ENCODE results near the gene SELENOO.
"Not testable (repeated sequence)": the region's sequence is repeated elsewhere in the genome, so short reads cannot be mapped to it uniquely, and the experiment has no call there.

The SELENOO gene

DNA sequence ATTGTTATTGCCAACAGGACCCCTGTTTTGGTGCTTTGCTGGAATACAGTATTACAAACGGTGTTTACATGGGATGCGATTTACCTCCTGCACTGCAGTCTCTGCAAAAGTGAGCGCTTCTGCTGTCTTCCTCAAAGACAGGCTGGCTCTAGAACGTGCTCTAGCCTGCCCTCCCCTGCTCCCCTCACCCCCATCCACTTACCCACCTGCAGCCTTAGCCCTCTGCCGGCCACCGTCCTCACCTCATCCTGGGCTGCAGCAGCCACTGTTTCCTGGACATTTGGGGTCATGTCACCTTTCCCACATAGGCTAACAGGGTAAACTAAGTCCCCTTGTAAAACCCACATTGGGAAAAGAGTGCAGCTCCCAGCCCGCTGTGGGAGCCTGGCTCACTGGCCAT, 39.9 kb upstream of the SELENOO start:
- no peak for TF ChIP-seq MYC (IDR thresholded peaks at IDR 0.05; ENCODE audit: low read depth, low read length)
- TF ChIP-seq, protein P1, sequence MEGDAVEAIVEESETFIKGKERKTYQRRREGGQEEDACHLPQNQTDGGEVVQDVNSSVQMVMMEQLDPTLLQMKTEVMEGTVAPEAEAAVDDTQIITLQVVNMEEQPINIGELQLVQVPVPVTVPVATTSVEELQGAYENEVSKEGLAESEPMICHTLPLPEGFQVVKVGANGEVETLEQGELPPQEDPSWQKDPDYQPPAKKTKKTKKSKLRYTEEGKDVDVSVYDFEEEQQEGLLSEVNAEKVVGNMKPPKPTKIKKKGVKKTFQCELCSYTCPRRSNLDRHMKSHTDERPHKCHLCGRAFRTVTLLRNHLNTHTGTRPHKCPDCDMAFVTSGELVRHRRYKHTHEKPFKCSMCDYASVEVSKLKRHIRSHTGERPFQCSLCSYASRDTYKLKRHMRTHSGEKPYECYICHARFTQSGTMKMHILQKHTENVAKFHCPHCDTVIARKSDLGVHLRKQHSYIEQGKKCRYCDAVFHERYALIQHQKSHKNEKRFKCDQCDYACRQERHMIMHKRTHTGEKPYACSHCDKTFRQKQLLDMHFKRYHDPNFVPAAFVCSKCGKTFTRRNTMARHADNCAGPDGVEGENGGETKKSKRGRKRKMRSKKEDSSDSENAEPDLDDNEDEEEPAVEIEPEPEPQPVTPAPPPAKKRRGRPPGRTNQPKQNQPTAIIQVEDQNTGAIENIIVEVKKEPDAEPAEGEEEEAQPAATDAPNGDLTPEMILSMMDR (IDR thresholded peaks at IDR 0.05; ENCODE audit: low read depth, low read length) = no peak
- no peak for TF ChIP-seq POLR2A (IDR thresholded peaks at IDR 0.05; ENCODE audit: extremely low read depth, insufficient read length)
- no peak for DNase-seq (ENCODE audit: low read depth)
- no peak overlapping the region for H3K4me3 ChIP-seq (ENCODE audit: low read depth, low read length)

DNA sequence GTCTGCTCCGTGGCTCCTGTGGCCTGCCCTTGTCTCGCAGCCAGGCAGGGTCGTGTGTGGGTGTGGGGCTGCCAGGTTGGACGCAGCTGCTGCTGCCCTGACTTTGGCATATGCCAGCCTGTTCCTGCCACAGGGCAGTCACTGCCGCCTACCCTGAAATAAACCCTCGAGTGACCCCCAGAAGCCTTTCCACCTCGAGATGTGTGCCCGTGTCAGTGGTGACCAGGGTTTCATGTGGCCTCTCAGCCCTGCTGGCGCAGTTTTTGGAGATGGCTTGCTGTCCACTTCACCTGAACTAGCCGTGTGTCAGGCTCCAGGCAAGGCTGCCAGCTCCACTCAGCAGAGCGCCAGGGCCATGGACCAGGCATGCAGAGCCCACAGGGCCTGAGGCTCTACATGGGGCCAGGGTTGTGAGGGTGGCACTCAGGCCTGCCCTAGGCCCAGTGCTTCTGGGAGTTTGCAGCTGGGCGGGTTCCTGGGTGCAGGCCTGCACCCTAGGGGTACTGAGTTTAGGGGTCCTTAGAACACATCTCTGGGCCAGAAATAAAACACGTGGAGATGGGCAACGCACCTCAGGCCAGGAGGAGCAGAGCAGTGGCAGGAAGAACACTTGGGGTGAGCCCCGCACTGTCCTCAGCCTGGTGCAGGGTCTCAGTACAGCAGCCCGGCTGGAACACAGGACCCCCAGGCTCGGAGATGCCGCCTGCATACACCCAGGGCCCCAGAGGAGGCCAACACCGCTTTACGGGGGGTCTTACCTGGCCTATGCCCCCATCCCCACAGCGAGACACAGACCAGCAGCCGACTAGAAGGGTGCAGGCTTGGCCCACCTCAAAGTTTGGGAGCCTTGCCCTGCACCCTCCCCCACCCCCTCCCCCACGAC, 39.1 kb upstream of the SELENOO start:
- no peak for DNase-seq (ENCODE audit: low read depth)
- no peak overlapping the region for H3K4me3 ChIP-seq (ENCODE audit: low read depth, low read length)
- TF ChIP-seq, protein P2, sequence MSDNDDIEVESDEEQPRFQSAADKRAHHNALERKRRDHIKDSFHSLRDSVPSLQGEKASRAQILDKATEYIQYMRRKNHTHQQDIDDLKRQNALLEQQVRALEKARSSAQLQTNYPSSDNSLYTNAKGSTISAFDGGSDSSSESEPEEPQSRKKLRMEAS (IDR thresholded peaks at IDR 0.05; ENCODE audit: low read depth, low read length) = no peak
- no peak for TF ChIP-seq MYC (IDR thresholded peaks at IDR 0.05; ENCODE audit: low read depth, low read length)
- TF ChIP-seq, protein P1 (IDR thresholded peaks at IDR 0.05; ENCODE audit: low read depth, low read length) = no peak
- TF ChIP-seq POLR2A (IDR thresholded peaks at IDR 0.05; ENCODE audit: extremely low read depth, insufficient read length) = no peak

DNA sequence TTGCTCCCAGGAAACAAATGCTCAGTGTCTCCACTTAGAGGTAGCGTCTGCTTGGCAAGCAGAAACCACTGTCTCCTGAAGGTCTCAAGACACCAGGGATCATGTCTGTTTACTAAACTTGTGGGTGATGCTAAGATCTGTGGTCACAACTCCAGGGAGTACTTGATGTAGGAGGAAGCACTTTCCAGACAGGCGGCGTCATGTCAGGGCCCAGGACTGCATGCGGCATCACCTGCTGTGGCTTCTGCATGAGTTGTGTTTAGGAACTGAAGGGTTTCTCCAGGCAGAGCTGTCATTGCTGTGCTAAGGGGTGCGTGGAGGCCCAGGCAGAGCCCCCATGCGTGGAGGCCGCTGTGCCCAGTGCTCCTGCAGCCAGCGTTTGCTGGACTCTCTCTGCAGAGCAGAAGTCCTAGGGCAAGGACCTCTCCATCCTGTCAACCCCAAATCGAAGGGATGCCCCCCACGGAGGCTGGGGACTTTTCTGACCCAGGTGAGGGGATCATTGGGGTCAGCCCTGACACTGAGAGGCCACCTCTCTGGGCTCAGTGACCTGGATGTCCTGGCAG, 38.3 kb upstream of the SELENOO start:
- TF ChIP-seq, protein P2 (IDR thresholded peaks at IDR 0.05; ENCODE audit: low read depth, low read length) = no peak
- TF ChIP-seq MYC (IDR thresholded peaks at IDR 0.05; ENCODE audit: low read depth, low read length) (no peak), POLR2A (IDR thresholded peaks at IDR 0.05; ENCODE audit: extremely low read depth, insufficient read length) (no peak)
- TF ChIP-seq, protein P1 (IDR thresholded peaks at IDR 0.05; ENCODE audit: low read depth, low read length) = no peak
- peak; percentile 31 for DNase-seq (ENCODE audit: low read depth)
- H3K4me3 ChIP-seq (ENCODE audit: low read depth, low read length) = no peak overlapping the region

DNA sequence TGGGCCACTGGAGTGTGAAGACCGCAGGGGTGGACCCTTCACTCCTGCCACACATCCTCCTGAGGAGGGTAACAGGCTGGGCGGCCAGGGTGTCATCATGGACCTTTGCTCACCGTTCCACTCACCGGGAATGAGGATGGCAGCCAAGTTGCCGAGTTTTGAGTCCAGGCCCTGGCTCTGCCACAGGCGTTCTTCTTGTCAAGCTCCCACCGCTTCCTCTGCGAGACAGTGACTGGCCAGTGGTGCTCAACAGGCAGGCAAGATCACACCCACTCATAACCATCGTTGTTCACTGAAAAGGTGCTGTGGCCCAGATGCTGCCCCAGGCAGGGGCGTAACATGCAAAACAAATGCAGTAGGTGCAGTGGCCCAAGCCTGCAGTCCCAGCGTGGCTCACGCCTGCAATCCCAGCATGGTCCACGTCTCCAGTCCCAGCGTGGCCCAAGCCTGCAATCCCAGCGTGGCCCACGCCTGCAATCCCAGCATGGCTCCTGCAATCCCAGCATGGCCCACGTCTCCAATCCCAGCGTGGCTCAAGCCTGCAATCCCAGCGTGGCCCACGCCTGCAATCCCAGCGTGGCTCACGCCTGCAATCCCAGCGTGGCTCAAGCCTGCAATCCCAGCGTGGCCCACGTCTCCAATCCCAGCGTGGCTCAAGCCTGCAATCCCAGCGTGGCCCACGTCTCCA, 35.2 kb upstream of the SELENOO start:
- no peak for DNase-seq (ENCODE audit: low read depth)
- TF ChIP-seq MYC (IDR thresholded peaks at IDR 0.05; ENCODE audit: low read depth, low read length) = no peak
- TF ChIP-seq, protein P2 (IDR thresholded peaks at IDR 0.05; ENCODE audit: low read depth, low read length) = no peak
- no peak overlapping the region for H3K4me3 ChIP-seq (ENCODE audit: low read depth, low read length)

DNA sequence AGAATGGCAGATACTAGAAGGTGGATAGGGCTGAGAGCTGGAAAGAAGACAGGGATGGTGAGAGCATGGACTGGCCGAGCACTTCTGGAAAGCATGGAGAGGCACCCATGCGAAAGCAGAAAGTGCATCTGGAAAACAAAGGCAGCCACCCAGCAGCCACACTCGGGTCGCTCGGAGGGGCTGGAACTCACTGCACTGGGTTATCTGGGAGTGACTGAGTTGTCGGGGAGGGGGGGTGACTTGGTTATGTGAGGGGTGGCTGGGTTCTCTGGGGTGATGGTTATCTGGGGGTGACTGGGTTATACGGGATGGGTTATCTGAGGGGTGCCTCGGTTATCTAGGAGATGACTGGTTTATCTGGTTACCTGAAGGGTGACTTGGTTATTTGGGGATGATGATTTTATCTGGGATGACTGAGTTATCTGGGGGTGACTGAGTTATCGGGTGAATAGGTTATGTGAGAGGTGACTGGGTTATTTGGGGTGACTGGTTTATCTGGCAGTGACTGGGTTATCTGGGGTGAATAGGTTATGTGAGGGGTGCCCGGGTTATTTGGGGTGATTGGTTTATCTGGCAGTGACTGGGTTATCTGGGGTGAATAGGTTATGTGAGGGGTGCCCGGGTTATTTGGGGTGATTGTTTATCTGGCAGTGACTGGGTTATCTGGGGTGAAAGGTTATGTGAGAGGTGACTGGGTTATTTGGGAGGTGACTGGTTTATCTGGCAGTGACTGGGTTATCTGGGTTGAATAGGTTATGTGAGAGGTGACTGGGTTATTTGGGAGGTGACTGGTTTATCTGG, 32.9 kb upstream of the SELENOO start:
- DNase-seq (ENCODE audit: low read depth) = no peak
- TF ChIP-seq, protein P1 (IDR thresholded peaks at IDR 0.05; ENCODE audit: low read depth, low read length) = no peak
- TF ChIP-seq POLR2A (IDR thresholded peaks at IDR 0.05; ENCODE audit: extremely low read depth, insufficient read length) (no peak), MYC (IDR thresholded peaks at IDR 0.05; ENCODE audit: low read depth, low read length) (no peak)
- TF ChIP-seq, protein P2 (IDR thresholded peaks at IDR 0.05; ENCODE audit: low read depth, low read length) = no peak
- H3K4me3 ChIP-seq (ENCODE audit: low read depth, low read length) = no peak overlapping the region

DNA sequence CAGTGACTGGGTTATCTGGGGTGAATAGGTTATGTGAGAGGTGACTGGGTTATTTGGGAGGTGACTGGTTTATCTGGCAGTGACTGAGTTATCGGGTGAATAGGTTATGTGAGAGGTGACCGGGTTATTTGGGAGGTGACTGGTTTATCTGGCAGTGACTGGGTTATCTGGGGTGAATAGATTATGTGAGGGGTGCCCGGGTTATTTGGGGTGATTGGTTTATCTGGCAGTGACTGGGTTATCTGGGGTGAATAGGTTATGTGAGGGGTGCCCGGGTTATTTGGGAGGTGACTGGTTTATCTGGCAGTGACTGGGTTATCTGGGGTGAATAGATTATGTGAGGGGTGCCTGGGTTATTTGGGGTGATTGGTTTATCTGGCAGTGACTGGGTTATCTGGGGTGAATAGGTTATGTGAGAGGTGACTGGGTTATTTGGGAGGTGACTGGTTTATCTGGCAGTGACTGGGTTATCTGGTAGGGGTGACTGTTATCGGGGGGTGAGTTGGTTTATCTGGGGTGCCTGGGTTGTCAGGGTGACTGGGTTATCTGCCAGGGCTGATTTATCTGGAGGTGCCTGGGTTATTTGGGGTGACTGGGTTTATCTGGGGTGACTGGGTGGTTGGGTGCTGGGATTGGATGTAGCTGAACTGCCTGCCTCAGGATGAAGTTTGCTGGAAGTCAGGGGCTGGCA, 32.2 kb upstream of the SELENOO start:
- H3K4me3 ChIP-seq (ENCODE audit: low read depth, low read length); DNase-seq (ENCODE audit: low read depth): not testable (repeated sequence)
